Kidney (tissue), 14 donors: ENCODE results near the gene WDR81. TPM values are rescaled to one million over a fixed set of nuclear protein-coding genes. Genes with fewer than 3 reads are reported as not detected.
A peak's percentile ranks its signal among the peaks of the same experiment; 100 is the strongest.

ENCODE experiments used
- DNase-seq, 5 donors: peaks; one replicate each; pipeline ENCODE4 v3.0.0-alpha.2; 2013 to 2020
- FAIRE-seq: peaks from 2 replicates; lab custom pipeline; 2012; peaks lifted over from hg19 to GRCh38; lab: Jason Lieb, UNC
- H3K27ac ChIP-seq, 2 donors: one replicate each; pipeline ENCODE4 v1.7.0; 2013; ENCODE audit warnings: low read depth in 2 of 2, low read length in 2 of 2, inconsistent platforms in 1 of 2
- H3K27me3 ChIP-seq: one replicate; pipeline ENCODE4 v1.7.1; 2013; ENCODE audit warnings: low read length, inconsistent platforms; ENCODE audit not compliant: control insufficient read depth, insufficient read depth
- H3K36me3 ChIP-seq, 3 donors: one replicate each; pipeline versions ENCODE4 v1.7.0 to v1.7.1; 2013; ENCODE audit warnings: low read length in 3 of 3, control low read depth in 1 of 3, inconsistent platforms in 1 of 3; ENCODE audit not compliant: insufficient read depth in 3 of 3, control insufficient read depth in 2 of 3
- H3K4me1 ChIP-seq, 3 donors: one replicate each; pipeline versions ENCODE4 v1.7.0 to v1.7.1; 2013; ENCODE audit warnings: low read length in 3 of 3, inconsistent platforms in 1 of 3, low read depth in 1 of 3; ENCODE audit not compliant: control insufficient read depth in 2 of 3, insufficient read depth in 2 of 3
- H3K4me3 ChIP-seq, 3 donors: one replicate each; pipeline versions ENCODE4 v1.7.0 to v1.8.1; 2013; ENCODE audit warnings: low read length in 3 of 3, control low read depth in 1 of 3, inconsistent platforms in 1 of 3
- H3K9ac ChIP-seq, 3 donors: one replicate each; pipeline versions ENCODE4 v1.7.0 to v1.7.1; 2013; ENCODE audit warnings: low read length in 3 of 3, control low read depth in 1 of 3, inconsistent platforms in 1 of 3
- H3K9me3 ChIP-seq, 3 donors: one replicate each; pipeline versions ENCODE4 v1.7.0 to v1.7.1; 2013; ENCODE audit warnings: low read length in 3 of 3, control low read depth in 1 of 3, inconsistent platforms in 1 of 3; ENCODE audit not compliant: control insufficient read depth in 2 of 3, insufficient read depth in 1 of 3
- intact Hi-C: fragments of 100-400 bp; cut with DNase I; formaldehyde crosslinking; loops from one replicate; pipeline ENCODE4 v1.11.1; 2022
- polyA plus RNA-seq: library from polyadenylated mRNA; stranded (reverse); fragments of 350-450 nt; fragmentation: Illumina TruSeq; extraction: RNeasy Lipid Tissue Mini Kit (QIAGEN cat#74804); gene quantifications from one replicate; pipeline ENCODE4 v1.2.3, GENCODE V29; 2014; ENCODE audit warnings: low read depth, low replicate concordance; ENCODE audit not compliant: insufficient read depth
- total RNA-seq: library from RNA; stranded (reverse); fragmentation: NEBNext Ultra II Directional; extraction: Animal tissue kit (Norgen Biotek cat#: 25700); gene quantifications from one replicate; pipeline ENCODE4 v1.2.1, GENCODE V29; 2021
- TF ChIP-seq, protein P1 (sequence below): IDR thresholded peaks from 3 replicates; pipeline ENCODE4 v1.5.1; 2012; ENCODE audit warnings: mild to moderate bottlenecking, moderate library complexity, borderline replicate concordance; ENCODE audit not compliant: insufficient read depth; ENCODE audit errors: extremely low read depth
- donor health status: control.
- donor health status: control.
- donor health status: control.
- donor health status: control.
- donor health status: control.
- donor health status: DM: yes; HTN: yes; CAD: no.
- donor health status: Normal renal cell carcinoma (clear cell type).

The WDR81 gene
- total and polyA plus RNA-seq, 2 donors from 2014 or later, result 16.1 to 28.5 TPM

DNA sequence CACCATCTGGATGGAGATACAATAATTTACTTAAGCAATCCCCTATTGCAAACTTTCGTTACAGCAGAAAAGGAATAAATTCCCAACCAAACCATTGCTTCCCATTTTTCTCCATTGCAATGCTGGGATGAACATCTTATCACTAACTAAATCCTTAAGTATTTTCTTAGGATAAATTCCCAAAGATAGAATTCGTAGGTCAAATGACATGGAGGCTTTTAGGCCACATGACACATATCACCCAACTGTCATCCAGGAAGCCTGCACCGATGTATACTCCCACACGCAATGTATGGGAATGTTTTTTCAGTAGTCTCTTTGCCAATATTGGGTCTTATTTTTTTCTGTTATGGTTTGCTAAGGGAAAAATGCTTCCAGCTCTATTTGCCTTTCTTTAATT, 12.7 kb upstream of the WDR81 start:
- H3K9me3 ChIP-seq, result no peaks in the 10 kb centered on the region
- H3K27ac ChIP-seq, result no peak overlapping the region
- no peak for FAIRE-seq
- intact Hi-C loops, result no loop called here
- no peak overlapping the region for H3K4me3 ChIP-seq
- no peak overlapping the region for H3K9ac ChIP-seq
- peaks cover 3 to 22% (median 20%) of the 10 kb centered on the region in 3 donors for H3K4me1 ChIP-seq
- no peak for DNase-seq
- TF ChIP-seq, protein P1, sequence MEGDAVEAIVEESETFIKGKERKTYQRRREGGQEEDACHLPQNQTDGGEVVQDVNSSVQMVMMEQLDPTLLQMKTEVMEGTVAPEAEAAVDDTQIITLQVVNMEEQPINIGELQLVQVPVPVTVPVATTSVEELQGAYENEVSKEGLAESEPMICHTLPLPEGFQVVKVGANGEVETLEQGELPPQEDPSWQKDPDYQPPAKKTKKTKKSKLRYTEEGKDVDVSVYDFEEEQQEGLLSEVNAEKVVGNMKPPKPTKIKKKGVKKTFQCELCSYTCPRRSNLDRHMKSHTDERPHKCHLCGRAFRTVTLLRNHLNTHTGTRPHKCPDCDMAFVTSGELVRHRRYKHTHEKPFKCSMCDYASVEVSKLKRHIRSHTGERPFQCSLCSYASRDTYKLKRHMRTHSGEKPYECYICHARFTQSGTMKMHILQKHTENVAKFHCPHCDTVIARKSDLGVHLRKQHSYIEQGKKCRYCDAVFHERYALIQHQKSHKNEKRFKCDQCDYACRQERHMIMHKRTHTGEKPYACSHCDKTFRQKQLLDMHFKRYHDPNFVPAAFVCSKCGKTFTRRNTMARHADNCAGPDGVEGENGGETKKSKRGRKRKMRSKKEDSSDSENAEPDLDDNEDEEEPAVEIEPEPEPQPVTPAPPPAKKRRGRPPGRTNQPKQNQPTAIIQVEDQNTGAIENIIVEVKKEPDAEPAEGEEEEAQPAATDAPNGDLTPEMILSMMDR, result no peak
- H3K27me3 ChIP-seq, result no peaks in the 10 kb centered on the region
- peaks cover 0 to 23% (median 15%) of the 10 kb centered on the region in 3 donors for H3K36me3 ChIP-seq

DNA sequence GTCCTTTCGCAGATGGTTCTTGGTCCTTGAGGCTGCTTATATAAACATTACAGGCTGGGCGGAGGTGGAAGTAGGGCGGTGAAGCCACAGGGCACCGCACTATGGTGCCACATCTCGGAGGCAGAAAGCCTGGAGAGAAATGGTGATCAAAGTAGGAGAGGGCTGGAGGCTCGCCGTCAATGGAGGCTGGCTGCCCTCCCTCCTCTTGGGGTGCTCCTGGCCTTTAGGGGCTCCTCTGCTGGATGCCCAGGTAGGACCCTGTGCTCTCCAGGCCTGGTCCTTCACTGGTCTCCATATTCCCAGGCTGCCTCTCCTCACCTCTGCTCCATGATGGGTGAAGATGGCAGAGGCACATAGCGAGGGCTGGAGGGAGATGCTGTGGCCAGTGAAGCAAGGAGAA, 12.2 kb upstream of the WDR81 start:
- TF ChIP-seq, protein P1, result no peak
- H3K27ac ChIP-seq, result no peak overlapping the region
- intact Hi-C loops, result no loop called here

DNA sequence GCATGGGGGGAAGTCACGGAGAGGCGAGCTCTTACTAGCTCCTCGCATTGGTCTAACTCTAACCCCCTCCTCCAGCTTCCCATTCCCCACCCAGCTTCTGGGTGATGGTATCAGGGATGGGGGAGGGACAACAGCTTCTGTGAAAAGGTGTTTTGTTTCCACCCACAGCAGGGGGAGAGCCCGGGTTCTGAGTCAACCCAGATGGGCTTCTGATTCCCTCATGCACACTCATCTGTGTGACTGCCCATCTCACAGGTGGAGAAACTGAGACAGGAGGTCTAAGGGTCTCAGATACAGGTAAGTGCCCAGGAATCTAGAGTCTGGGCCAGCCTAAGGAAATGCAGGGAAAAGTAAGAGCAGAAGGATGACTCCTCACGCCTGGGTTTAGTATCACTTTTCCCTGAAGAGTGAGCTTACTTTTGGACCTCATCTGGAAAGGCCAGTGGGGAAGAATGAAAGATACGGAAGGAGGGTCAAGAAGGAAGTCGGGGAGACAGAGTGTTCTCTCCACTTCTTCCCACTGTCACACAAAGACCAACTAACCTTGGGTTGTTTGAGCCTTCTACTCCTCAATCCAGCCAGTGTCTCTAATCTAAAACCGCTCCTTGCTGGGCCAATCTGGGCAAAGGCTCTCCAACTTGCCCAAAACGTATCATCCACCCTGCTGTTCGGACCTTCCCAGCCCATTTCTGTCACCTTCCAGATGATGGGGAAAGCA, 11.2 kb upstream of the WDR81 start:
- H3K27ac ChIP-seq, result peak overlapping the region; percentile 95 to 99

More for the DNA sequence above, 12.2 kb upstream of the WDR81 start:
- no peak overlapping the region for H3K4me3 ChIP-seq
- FAIRE-seq (no peak), DNase-seq (no peak)
- no peak overlapping the region for H3K9ac ChIP-seq
- H3K27me3 ChIP-seq, result no peaks in the 10 kb centered on the region
- H3K4me1 ChIP-seq, result peaks cover 3 to 22% (median 20%) of the 10 kb centered on the region in 3 donors
- H3K36me3 ChIP-seq, result peaks cover 0 to 23% (median 15%) of the 10 kb centered on the region in 3 donors
- H3K9me3 ChIP-seq, result no peaks in the 10 kb centered on the region

More for the DNA sequence above, 11.2 kb upstream of the WDR81 start:
- H3K36me3 ChIP-seq, result peaks cover 0 to 23% (median 15%) of the 10 kb centered on the region in 3 donors
- no peak for DNase-seq
- peak overlapping the region in 2 of 3 donors; percentile 76 to 81 for H3K9ac ChIP-seq
- H3K9me3 ChIP-seq, result no peaks in the 10 kb centered on the region
- no peak for FAIRE-seq
- TF ChIP-seq, protein P1, result no peak
- intact Hi-C loops, result no loop called here
- peak overlapping the region; percentile 26 to 96 (median 66) for H3K4me3 ChIP-seq
- H3K4me1 ChIP-seq, result peaks cover 3 to 31% (median 27%) of the 10 kb centered on the region in 3 donors
- H3K27me3 ChIP-seq, result no peaks in the 10 kb centered on the region
